Measurements from ENCODE around the gene EIF4G1.
"Not testable (repeated sequence)": the region's sequence is repeated elsewhere in the genome, so short reads cannot be mapped to it uniquely, and the experiment has no call there.

The EIF4G1 gene

DNA sequence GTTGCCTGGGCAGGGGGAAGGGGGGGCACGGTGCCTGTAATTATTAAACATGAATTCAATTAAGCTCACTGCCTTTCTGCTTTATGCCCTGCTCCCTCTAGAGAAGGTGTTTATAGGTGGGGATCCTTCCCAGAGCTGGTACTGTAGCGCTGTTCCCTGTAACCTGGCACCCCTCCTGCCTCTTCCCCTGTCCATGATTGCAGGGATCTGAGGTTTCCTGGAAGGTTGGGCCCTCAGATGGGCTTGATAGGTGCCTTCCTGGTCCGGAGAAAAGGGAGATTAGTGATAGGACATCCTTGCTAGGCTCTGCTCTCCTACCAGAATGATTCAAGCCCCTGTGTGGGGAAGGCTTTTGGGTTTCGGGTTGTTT is 20.9 kb downstream of the EIF4G1 start:
- FAIRE-seq = no peak

DNA sequence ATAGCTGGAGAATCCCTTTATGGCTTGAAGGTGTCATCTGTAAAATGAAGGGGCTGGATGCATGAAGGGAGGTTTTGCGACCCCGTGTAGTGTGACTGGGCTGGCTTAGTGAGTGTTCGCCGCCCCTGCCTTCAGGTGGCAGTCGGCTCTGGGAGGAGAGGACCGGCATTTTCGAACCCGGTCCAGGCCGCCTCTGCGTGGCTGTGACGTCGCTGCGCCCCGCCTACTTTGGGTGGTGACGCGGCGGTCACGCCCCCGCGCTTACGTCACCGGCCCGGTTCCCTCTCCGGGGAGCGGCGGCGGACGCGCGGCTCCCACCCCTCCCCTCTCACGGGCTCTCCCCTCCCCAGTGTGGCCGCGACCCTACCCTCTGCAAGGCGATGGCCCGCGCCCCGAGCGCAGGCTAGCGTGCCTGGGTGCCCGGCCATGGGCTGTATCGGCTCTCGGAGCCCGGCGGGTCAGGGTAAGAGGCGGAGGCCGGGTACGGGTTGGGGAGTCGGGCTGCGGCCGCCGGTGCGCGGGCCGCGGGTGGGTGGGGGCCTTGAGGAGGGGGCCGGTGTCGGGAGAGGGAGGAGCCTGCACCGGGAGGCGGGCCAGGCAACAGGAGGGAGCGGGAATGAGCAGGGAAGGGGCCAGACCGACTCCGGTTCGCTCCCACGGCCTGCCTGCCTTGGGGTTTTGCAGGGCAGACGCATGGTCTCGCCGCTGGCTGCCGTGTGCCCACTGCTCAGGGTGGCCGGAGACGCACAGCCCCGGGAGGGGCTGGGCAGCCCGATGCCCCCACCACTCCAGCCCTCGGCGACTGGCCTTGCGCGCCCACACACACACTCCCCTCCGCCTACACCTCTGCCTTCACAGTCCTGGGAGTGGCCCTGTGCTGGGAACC is 21.5 kb downstream of the EIF4G1 start:
- no peak for FAIRE-seq

DNA sequence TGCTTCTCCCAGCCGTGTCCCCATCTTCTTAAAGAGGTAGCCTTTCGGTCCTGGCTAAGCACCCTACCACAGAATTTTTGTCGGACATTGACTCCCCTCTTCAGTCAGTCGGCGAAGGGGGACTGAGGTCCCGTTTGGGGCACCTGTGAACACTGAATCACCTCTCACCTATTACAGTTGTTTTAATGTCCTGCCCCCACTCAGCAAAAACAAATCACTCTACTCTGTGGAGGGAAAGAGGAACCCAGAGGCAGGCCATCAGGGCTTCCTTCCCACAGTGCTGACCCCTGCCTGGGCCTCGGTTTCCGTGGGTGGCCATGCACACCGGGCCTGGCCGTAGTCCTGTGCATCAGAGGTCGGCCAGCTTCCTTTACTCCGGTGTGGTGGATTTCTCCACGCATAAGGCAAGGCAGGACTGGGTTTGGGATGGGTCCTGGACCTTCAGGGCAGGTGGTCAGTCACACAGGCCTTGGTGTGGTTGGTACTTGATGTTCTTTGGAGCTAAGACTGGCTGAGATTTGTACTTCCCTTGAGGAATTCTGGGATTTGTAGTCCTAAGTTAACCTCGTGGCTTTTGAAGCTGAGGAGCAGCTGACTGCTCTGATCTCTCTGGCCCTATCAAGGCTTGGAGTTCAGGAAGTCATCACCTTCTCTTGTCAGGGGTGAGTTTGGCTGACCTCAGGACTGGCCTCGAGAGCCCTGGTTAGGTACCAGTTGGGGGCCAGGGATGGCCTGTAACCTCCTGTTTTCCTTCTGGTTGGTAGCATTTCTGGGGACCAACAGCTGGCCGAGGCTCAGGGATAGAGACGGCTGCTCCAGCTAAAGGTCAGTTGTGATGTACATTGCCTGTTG is 22.4 kb downstream of the EIF4G1 start:
- no peak for FAIRE-seq

DNA sequence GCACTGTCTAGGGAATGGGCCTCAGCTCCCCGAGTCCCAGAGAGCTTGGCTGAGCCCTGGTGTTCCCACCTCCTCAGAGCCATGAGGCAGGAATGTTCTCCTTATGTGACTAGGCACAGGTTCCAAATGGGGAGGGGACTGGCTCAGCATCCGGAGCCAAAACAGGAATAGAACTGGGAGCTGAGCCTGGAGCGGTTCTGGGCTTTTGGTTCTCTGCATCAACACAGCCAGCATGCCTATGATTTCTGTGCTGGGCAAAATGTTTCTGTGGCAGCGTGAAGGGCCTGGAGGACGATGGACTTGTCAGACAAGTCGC is 23.0 kb downstream of the EIF4G1 start, which contains the start of gene FAM131A:
TSS of gene FAM131A (plus strand) at position 202 of the 316 bp plus-strand sequence. CDS start at position 233, 31 bp downstream.
- no peak for FAIRE-seq

DNA sequence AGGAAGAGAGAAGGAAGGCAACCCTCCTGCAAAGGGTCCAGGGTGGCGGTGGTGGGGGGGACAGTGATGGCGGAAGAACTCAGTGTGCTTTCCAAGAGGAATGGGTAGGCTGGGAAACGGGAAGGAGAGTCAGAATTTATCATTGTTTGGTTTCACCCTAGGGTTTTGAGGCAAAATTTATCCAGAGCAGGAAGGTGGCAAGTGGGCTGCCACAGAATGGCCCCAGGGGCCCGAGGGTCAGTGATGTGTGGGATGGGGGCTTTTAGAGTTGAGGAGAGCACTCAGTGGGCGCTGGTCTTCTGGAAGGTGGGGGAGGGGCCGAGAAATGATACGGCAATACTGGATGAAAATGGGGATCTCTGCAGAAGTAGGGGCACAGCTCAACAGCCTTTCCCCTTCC is 23.6 kb downstream of the EIF4G1 start:
- FAIRE-seq = no peak

DNA sequence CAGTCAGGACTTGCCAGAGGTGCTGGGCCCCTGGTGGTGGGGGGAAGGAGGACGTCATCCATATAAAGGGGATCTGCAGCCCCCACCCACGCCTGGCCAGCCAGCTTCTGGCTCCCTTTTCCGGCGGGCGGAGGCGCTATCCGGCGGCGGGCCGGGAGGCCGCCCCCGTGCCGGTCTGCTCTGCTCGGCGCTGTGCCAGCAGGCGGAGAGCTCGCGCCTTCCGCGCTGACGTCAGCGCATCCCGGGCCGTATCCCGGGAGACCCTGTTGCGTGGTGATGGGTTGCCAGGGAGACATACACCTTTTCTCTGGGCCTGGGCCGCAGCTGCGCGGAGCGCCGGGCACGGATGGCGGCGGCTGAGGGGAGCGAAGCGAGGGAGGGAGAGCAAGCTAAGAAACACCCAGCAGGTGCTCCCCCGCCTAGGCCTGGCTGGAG is 24.1 kb downstream of the EIF4G1 start:
- no peak for FAIRE-seq

DNA sequence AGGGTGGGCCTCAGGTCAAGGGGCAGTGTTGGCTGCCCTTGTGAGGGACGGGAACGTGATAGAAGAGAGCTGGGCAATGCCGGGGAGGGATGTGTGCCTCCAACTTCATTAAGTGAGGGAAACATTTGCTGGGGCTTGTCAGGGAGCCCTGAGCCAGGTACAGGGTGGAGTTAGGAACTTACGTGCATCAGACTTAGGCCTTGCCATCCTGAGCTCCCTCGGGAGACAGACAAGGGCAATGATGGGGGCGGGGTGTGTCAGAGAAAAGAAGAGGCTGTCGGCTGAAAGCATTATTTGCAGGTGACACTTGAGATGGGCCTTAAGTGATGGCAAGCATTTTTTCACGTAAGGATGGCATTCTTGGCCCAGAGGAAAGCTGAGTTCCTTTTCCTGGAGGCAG is 24.6 kb downstream of the EIF4G1 start:
- no peak for FAIRE-seq

DNA sequence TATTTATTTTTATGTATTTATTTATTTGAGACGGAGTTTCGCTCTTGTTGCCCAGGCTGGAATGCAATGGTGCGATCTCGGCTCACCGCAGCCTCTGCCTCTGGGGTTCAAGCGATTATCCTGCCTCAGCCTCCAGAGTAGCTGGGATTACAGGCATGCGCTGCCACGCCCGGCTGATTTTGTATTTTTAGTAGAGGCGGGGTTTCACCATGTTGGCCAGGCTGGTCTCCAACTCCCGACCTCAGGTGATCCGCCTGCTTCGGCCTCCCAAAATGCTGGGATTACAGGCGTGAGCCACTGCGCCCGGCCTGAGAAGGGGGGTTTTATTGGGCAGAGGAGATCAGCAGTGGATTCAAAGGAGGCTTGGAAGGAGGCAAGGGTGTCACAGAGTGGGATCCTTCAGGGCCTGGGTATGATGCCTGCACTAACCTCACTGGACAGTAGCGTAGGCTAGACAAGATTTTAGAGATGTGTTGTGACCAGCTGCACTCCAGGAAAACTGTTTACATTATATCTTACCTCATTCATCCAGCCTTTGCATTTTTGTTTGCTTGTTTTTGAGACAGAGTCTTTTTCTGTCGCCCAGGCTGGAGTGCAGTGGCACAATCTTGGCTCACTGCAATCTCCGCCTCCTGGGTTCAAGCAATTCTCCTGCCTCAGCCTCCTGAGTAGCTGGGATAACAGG is 25.2 kb downstream of the EIF4G1 start:
- FAIRE-seq = not testable (repeated sequence)

DNA sequence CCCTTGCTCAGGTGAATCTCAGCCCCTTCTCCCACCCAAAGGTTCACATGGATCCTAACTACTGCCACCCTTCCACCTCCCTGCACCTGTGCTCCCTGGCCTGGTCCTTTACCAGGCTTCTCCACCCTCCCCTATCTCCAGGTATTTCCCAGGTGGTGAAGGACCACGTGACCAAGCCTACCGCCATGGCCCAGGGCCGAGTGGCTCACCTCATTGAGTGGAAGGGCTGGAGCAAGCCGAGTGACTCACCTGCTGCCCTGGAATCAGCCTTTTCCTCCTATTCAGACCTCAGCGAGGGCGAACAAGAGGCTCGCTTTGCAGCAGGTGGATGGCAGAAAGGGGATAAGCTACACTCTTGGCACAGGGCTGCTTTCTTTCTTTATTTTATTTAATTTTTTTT is 27.5 kb downstream of the EIF4G1 start:
- FAIRE-seq = no peak

DNA sequence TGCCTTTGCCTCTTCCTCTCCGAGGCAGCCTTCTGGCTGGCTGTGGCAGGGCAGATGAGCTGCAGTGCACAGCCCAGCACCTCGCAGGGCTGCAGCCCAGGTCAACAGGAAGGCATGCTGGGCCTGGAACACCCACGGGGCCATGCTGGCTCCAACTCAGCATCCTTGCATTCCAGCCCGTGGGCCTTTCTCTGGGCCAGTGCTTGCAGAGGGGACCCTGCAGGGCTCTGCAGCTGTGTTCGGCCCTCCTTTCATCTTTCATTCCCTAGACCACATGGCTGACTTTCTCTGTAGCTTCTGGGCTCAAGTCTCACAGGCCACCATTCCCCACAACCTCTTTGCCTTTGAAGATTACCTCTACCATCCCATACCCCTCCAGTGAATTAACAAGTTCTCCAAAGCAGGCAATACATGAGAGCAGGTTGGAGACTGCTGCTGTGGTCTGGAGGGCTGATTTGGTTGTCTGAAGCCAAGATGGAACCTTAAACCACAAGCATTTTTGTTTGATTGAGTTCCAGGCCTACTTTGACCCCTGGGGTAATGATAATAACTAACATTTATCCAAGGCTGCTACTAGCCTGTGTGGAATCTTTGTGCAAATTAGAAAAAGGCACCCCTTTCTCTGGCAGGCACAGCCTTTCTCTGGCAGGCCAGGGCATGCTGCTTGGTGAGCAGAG is 28.9 kb downstream of the EIF4G1 start:
- FAIRE-seq = no peak

DNA sequence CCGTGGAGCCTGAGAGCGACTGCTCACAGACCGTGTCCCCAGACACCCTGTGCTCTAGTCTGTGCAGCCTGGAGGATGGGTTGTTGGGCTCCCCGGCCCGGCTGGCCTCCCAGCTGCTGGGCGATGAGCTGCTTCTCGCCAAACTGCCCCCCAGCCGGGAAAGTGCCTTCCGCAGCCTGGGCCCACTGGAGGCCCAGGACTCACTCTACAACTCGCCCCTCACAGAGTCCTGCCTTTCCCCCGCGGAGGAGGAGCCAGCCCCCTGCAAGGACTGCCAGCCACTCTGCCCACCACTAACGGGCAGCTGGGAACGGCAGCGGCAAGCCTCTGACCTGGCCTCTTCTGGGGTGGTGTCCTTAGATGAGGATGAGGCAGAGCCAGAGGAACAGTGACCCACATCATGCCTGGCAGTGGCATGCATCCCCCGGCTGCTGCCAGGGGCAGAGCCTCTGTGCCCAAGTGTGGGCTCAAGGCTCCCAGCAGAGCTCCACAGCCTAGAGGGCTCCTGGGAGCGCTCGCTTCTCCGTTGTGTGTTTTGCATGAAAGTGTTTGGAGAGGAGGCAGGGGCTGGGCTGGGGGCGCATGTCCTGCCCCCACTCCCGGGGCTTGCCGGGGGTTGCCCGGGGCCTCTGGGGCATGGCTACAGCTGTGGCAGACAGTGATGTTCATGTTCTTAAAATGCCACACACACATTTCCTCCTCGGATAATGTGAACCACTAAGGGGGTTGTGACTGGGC is 30.3 kb downstream of the EIF4G1 start:
- no peak for FAIRE-seq

DNA sequence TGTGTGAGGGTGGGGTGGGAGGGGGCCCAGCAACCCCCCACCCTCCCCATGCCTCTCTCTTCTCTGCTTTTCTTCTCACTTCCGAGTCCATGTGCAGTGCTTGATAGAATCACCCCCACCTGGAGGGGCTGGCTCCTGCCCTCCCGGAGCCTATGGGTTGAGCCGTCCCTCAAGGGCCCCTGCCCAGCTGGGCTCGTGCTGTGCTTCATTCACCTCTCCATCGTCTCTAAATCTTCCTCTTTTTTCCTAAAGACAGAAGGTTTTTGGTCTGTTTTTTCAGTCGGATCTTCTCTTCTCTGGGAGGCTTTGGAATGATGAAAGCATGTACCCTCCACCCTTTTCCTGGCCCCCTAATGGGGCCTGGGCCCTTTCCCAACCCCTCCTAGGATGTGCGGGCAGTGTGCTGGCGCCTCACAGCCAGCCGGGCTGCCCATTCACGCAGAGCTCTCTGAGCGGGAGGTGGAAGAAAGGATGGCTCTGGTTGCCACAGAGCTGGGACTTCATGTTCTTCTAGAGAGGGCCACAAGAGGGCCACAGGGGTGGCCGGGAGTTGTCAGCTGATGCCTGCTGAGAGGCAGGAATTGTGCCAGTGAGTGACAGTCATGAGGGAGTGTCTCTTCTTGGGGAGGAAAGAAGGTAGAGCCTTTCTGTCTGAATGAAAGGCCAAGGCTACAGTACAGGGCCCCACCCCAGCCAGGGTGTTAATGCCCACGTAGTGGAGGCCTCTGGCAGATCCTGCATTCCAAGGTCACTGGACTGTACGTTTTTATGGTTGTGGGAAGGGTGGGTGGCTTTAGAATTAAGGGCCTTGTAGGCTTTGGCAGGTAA is 31.1 kb downstream of the EIF4G1 start:
- FAIRE-seq = no peak

DNA sequence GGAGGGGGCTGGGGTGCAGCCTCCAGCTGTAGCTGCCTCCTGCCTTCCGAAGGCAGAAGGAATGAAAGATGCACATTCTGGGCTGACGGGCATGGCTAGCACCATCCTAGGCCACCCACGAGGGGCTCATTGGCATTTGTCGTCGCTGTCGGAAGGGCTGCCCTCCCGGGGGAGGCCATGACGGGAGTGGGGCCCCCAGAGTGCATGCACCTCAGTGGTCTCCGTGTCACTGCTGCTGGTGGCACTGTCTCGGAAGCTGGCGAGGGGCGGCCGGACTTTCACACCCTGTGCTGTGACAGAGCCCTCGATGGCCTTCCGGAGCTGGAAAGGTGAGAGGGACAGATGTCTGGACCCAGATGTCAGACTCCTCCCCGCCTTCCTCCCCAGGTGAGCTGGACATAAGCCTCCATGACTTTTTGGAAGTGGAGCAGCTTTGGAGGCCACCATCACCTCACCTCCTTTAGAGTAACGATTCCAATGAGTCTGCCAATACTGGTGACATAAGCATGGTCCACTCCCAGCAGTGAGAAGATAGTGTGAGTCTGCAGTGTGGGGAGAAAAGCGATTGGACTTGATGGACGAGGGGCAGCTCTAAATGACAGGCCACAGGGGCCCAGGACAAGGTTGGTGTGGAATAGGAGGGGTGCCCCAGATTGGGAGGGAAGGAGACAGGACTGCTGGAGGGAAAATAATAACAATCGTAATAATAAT is 32.2 kb downstream of the EIF4G1 start:
- FAIRE-seq = no peak

DNA sequence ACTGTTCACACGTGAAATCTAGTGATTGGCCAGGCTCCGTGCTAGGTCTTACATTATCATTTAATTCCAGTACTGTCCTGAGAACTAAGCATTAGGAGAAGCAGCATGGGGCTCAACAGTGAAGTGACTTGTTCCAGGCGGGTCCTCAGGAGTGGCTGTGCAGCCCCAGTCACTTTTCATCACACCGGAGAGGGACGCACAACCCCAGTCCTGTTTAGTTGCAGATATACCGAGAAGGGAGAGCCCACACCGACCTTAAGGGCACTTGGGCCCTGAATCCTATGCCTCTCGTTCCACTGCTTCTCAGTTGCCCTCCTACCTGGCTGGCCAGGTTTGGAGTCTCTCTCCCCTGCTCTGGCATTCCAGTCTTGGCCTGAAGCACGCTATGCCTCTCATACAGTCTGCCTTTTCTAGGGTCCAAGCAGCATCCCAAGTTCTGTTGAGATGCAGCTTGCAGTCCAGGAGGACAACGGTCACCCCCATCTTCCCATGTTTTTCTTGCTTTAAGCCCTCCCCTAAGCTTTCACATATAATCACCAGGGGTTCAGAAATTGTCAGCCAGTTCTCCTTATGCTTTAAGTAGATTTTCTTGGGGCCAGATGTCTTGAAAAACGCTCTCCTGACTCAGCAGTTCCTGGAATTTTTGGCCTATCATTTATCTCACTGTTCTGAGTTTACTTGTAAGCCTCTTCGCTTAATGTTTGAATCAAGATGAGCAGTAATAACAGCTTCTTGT is 33.1 kb downstream of the EIF4G1 start:
- FAIRE-seq = no peak

DNA sequence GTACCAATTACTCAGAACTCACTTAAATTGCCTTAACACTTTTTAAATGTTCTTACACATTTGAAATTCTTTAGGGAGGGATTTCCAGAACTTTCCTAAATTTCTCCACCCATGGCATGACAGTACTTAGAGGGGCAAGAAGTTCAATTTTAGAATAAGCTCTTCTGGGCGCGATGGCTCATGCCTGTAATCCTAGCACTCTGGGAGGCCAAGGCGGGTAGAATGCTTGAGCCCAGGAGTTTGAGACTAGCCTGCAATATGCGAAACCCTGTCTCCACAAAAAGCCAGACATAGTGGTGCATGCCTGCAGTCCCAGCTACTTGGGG is 33.6 kb downstream of the EIF4G1 start:
- no peak for FAIRE-seq

DNA sequence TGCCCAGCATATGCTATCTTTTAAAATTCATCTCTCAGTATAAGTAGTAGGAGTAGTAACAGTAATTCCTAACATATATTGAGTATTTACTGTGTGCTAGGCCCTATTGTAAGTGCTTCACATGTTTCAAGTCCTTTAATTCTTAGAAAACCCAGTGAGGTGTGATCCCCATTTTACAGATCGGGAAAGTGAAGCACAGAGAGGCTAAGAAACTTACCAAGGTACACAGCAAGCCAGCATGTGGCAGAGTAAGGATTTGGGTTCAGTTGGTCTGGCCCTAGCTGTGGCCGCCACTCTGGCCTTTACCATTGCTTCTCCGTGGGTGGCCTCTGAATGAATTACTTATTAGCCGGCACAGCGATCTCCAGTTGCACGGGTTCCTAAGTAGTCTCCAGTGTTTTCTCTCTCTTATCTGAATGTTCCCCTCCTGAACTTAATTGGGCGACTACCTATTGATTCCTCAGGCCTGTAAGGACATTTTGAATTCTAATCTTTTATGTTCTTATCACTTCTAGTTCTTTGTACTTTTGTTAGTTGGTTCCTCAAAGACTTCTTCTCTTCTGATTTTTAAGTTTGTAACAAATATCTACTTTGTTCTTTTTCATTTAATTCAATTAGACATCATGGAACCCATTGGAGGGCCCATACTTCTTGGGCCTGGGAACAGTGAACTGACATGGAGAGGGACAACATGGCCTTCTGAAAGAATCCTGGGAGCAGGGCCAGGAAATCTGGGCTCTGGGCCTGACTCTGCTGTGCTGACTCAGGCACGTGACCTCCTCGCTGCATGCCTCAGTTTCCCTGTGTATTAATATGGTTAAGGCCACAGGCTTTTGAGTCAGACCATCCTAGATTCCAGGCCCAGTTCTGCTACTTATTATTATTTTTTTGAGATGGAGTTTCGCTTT is 35.4 kb downstream of the EIF4G1 start:
- FAIRE-seq = no peak

DNA sequence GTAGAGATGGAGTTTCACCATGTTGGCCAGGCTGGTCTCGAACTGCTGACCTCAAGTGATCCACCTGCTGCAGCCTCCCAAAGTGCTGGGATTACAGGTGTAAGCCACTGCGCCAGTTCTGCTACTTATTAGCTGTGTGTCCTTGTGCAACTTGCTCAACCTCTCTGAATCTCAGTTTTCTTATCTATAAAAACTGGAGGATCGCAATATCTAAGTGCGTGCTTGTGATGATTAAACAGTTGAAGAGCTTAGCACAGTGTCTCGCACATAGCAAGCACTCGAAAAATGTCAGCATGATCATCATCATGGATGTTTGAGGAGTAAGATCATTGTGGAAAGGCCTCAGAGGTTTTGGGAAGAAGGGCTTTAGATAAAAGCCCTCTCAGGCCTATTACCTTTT is 36.2 kb downstream of the EIF4G1 start:
- FAIRE-seq = no peak

DNA sequence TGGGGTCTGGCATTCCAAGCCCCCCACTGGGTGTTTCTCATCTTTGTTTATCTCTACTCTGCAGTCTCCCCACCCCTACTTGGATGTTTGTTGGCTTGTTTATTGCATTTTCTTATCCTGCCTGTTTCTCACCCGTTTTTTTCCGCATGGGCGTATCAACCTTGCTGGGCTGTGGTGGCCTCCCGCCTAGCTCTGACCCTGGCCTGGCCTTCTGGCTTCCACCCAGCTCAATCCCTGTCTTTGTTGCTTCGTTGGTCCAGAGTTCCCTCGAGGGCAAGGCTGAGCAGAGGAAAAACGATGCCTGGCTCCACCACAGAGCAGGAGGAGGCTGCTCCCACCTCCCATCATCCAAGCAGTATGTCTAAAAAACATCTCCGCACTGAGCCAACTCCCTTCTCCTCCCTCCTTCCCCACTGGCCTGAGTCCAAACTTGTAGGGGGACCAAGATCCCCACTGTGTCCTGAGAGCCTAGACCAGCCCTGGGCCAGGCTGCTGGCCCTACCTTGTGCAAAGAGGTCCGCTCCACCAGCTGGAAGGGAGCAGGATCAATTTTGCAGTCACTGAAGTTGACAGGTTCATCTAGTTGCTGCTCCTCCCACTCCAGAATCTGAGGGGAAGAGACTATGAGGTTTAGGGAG is 37.2 kb downstream of the EIF4G1 start:
- no peak for FAIRE-seq

All from A204.1 (cell line).